Umbilical cord (tissue), 2 donors: Measurements from ENCODE around the gene ZNF416. TPM values are rescaled to one million over a fixed set of nuclear protein-coding genes. Genes with fewer than 3 reads are reported as not detected.
A peak's percentile ranks its signal among the peaks of the same experiment; 100 is the strongest.

Experiments
- DNase-seq: peaks from one replicate; pipeline ENCODE4 v3.0.0-alpha.2; 2015; ENCODE audit warnings: low spot score
- total RNA-seq: library from RNA; depleted of rRNA; stranded (reverse); fragments of >200 nt; gene quantifications from one replicate; pipeline ENCODE4 v1.2.3, GENCODE V29; 2014; ENCODE audit warnings: low replicate concordance; ENCODE audit not compliant: insufficient read depth

The ZNF416 gene
- total RNA-seq, 1 donor from 2014 or later = 1.2 TPM

GRCh38 chr19:57559008-57559403 is 19.7 kb downstream of the ZNF416 start:
- DNase-seq = peak; percentile 26

- peak; percentile 9 for DNase-seq
Observed at GRCh38 chr19:57558525-57558924, 20.2 kb downstream of the ZNF416 start.

GRCh38 chr19:57557659-57558058 is 21.1 kb downstream of the ZNF416 start:
- DNase-seq = no peak

- no peak for DNase-seq
Observed at GRCh38 chr19:57552432-57552831, 26.3 kb downstream of the ZNF416 start.

GRCh38 chr19:57546513-57546912 is 32.2 kb downstream of the ZNF416 start:
- DNase-seq = no peak

- no peak for DNase-seq
Observed at GRCh38 chr19:57537953-57538547, 40.7 kb downstream of the ZNF416 start.

GRCh38 chr19:57527136-57527881 is 51.4 kb downstream of the ZNF416 start, which contains the start of gene ZNF549:
TSS of gene ZNF549 (plus strand) at chr19:57527356. CDS start at chr19:57527574, 218 bp downstream.
- peak; percentile 94 for DNase-seq

Other genes starting within 250 kb of the ZNF416 start
- gene ZNF304, start 227.6 kb downstream of the ZNF416 start, total RNA-seq = 12.8 TPM
- 3.1 TPM for gene TRAPPC2B, start 215.4 kb downstream of the ZNF416 start, total RNA-seq
- gene ZNF547, start 215.4 kb downstream of the ZNF416 start, total RNA-seq = 5.3 TPM
- 33.7 TPM for gene ZNF548, start 189.1 kb downstream of the ZNF416 start, total RNA-seq
- 18.5 TPM for gene ZNF17, start 167.8 kb downstream of the ZNF416 start, total RNA-seq
- gene ZNF749, start 143.6 kb downstream of the ZNF416 start, total RNA-seq = 10.1 TPM
- 4.3 TPM for gene VN1R1, start 121.8 kb downstream of the ZNF416 start, total RNA-seq
- gene ZNF772, start 101.3 kb downstream of the ZNF416 start, total RNA-seq = 13.7 TPM
- gene ZNF419, start 91.2 kb downstream of the ZNF416 start, total RNA-seq = 32.7 TPM
- gene ZNF773, start 79.0 kb downstream of the ZNF416 start, total RNA-seq = 13.5 TPM
- 12.5 TPM for gene ZNF549, start 51.6 kb downstream of the ZNF416 start, total RNA-seq
- gene ZNF550, start 19.0 kb downstream of the ZNF416 start, total RNA-seq = 2.9 TPM
- 14.4 TPM for gene ZIK1, start 5.2 kb upstream of the ZNF416 start, total RNA-seq
- gene ZNF530, start 21.0 kb upstream of the ZNF416 start, total RNA-seq = 2.2 TPM
- gene ZNF134, start 35.3 kb upstream of the ZNF416 start, total RNA-seq = 42.6 TPM
- 20.5 TPM for gene ZNF211, start 54.3 kb upstream of the ZNF416 start, total RNA-seq
- not detected for gene ZSCAN4, start 90.0 kb upstream of the ZNF416 start, total RNA-seq
- 13.0 TPM for gene ZNF551, start 103.1 kb upstream of the ZNF416 start, total RNA-seq
- gene ZNF154, start 130.3 kb upstream of the ZNF416 start, total RNA-seq = 8.2 TPM
- 10.4 TPM for gene ZNF671, start 148.7 kb upstream of the ZNF416 start, total RNA-seq
- 25.8 TPM for gene ZNF776, start 167.9 kb upstream of the ZNF416 start, total RNA-seq
- 19.3 TPM for gene ZNF586, start 190.8 kb upstream of the ZNF416 start, total RNA-seq
- 3.1 TPM for gene ZNF552, start 236.0 kb upstream of the ZNF416 start, total RNA-seq